ENCODE measurements around the gene FAM25G. TPM values are rescaled to one million over a fixed set of nuclear protein-coding genes. Genes with fewer than 3 reads are reported as not detected.

The FAM25G gene
- total RNA-seq, 4 donors from 2014 or later: 26.2 to 41.8 (median 35.9) TPM

DNA sequence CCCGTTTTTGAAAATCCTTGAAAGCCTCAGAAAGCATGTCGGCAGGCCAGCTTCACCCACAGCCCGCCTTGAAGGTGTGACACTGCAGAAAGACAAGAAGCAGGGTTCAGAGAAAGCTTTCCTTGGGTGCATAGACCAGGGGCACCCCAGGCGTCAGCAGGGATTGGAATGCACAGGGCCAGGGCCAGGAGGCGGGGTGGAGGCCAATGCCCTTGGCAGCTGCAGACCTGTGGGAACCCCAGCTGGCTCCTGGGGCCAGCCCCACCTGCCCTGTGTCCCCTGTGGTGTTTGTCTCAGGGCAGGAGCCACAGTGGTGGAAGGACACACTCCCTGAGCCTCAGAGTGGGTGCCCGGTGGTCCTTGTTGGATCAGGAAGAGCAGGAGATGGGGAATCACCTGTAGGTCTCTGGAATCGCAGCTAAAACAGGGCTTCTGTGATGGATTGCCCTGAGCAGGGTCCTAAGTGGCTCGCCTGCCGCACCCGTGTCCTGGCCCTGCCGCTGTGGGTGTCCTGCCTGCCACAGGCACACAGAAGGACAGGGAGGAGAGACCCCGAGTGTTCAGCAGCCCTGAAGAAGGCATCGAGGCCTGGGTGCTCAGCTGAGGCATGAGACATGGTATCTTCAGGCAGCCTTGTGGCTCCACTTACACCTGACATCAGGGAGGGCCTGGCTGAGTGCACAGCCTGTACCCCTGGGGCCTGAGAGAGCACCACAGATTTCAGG, 40.1 kb downstream of the FAM25G start:
- DNase-seq (ENCODE audit: low spot score in 2 of 2): peak in 1 of 2 donors; percentile 71
- TF ChIP-seq EP300 (IDR thresholded peaks at IDR 0.05) (no peak), CTCF (IDR thresholded peaks at IDR 0.05) (no peak), POLR2AphosphoS5 (IDR thresholded peaks at IDR 0.05) (no peak), POLR2A (IDR thresholded peaks at IDR 0.05) (no peak)
- 72% methylated on average over 6 of the region's 13 CpGs for WGBS
- Histone ChIP-seq H3K4me3 (no peak overlapping the region), H3K27me3 (peaks cover 3% of the 10 kb centered on the region), H3K36me3 (no peaks in the 10 kb centered on the region), H3K9me3 (no peaks in the 10 kb centered on the region), H3K27ac (no peak overlapping the region), H3K4me1 (no peaks in the 10 kb centered on the region)

DNA sequence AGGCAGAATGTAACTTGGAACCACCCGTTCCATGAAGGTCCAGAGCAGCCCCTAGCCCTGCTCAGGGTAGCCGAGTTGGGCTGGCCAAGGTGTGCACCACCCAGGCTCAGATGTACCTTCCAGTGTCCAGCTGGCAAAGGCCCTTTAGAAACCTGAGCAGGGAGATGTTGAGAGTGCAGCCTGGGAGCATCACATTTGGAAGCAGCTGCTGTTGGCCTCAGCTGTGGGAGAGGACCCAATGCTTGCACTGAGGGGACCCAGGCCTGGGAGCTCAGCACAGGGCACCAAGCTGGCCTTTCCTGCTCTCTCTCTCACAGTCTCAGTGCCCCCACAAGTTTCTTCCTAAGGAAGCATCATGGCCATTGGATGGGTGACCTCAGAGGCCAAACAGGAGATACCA, 41.1 kb downstream of the FAM25G start:
- no peak overlapping the region for H3K4me3 ChIP-seq
- H3K4me1 ChIP-seq: no peaks in the 10 kb centered on the region
- peak in 1 of 2 donors; percentile 41 for DNase-seq (ENCODE audit: low spot score in 2 of 2)
- no peaks in the 10 kb centered on the region for H3K36me3 ChIP-seq
- TF ChIP-seq CTCF (IDR thresholded peaks at IDR 0.05) (no peak), EP300 (IDR thresholded peaks at IDR 0.05) (no peak), POLR2AphosphoS5 (IDR thresholded peaks at IDR 0.05) (no peak), POLR2A (IDR thresholded peaks at IDR 0.05) (no peak)
- no peak overlapping the region for H3K27ac ChIP-seq
- peaks cover 3% of the 10 kb centered on the region for H3K27me3 ChIP-seq
- WGBS: 100% methylated on average over 1 of the region's 2 CpGs
- no peaks in the 10 kb centered on the region for H3K9me3 ChIP-seq

- no peaks in the 10 kb centered on the region for H3K4me1 ChIP-seq
- WGBS: 76% methylated on average over 10 of the region's 10 CpGs
- H3K27ac ChIP-seq: no peak overlapping the region
- peaks cover 3% of the 10 kb centered on the region for H3K27me3 ChIP-seq
- TF ChIP-seq EP300 (IDR thresholded peaks at IDR 0.05) (no peak), POLR2A (IDR thresholded peaks at IDR 0.05) (no peak), CTCF (IDR thresholded peaks at IDR 0.05) (no peak), POLR2AphosphoS5 (IDR thresholded peaks at IDR 0.05) (no peak)
- H3K4me3 ChIP-seq: no peak overlapping the region
- H3K36me3 ChIP-seq: no peaks in the 10 kb centered on the region
- H3K9me3 ChIP-seq: no peaks in the 10 kb centered on the region
- DNase-seq (ENCODE audit: low spot score in 2 of 2): peak in 1 of 2 donors; percentile 75
Observed at GRCh38 chr10:47449979-47450378, 41.5 kb downstream of the FAM25G start.

DNA sequence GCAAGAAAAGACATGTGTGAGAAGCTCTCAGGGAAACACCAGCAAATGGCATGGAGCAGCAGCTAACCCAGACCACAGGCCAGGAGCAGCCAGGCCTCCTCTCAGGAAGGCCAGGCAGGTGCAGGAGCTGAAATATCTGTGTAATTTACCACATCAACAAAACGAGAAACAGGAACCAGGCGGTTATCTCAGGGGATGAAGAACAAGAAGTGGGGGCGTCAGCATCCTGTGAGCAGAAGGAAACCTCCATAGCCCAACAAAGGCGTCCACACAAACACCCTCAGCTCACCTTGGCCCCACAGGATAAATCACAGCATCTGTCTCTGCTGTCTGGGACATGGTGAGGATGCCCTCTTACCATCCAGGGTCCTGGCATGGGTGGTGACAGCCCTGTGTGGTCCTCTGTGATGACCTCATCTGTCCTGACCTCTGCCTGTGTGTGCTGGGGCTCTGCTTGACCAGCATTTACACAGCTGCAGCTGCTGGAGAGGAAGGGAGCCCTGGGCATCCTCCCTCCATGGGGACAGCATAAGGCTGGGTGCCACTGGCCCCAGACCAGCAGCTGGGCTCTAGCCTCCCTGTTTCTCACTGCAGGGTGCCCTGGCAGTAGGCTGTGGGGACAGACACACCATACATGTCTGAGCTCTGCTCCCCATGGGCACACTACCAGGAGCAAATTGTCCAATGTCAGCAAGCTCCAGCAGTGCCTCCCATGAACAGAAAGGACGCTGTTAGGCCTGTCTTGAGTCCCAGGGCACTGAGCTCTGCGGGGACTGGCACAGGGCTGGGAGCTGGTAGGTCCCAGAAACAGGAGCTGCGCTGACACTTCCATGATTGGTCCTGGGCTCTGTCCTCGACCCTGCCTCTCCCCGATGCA, 42.2 kb downstream of the FAM25G start:
- Histone ChIP-seq H3K27me3 (peaks cover 3% of the 10 kb centered on the region), H3K36me3 (no peaks in the 10 kb centered on the region), H3K4me3 (no peak overlapping the region), H3K27ac (no peak overlapping the region), H3K9me3 (no peaks in the 10 kb centered on the region), H3K4me1 (no peaks in the 10 kb centered on the region)
- TF ChIP-seq POLR2AphosphoS5 (IDR thresholded peaks at IDR 0.05) (no peak), CTCF (IDR thresholded peaks at IDR 0.05) (no peak), POLR2A (IDR thresholded peaks at IDR 0.05) (no peak), EP300 (IDR thresholded peaks at IDR 0.05) (no peak)
- WGBS: 54% methylated on average over 7 of the region's 9 CpGs
- DNase-seq (ENCODE audit: low spot score in 2 of 2): no peak

- no peak for TF ChIP-seq CTCF (IDR thresholded peaks at IDR 0.05)
- H3K27ac ChIP-seq: no peak overlapping the region
- WGBS: 87% methylated on average over 2 of the region's 3 CpGs
- no peaks in the 10 kb centered on the region for H3K4me1 ChIP-seq
- H3K4me3 ChIP-seq: no peak overlapping the region
- H3K9me3 ChIP-seq: no peaks in the 10 kb centered on the region
- H3K36me3 ChIP-seq: no peaks in the 10 kb centered on the region
- no peak for DNase-seq (ENCODE audit: low spot score in 2 of 2)
- peaks cover 3% of the 10 kb centered on the region for H3K27me3 ChIP-seq
Observed at GRCh38 chr10:47447705-47448104, 43.8 kb downstream of the FAM25G start.
